ENCODE results near the gene PTPRH. TPM values are rescaled to one million over a fixed set of nuclear protein-coding genes. Genes with fewer than 3 reads are reported as not detected.

Gene PTPRH
- total and polyA plus RNA-seq, 7 experiments from 2014 or later, result 0.56 TPM; not detected in 6

- no peaks in the 10 kb centered on the region for H3K4me1 ChIP-seq (ENCODE audit: control insufficient read depth in 2 of 2, insufficient read depth in 2 of 2, low read length in 2 of 2)
- peaks cover 0 to 12% (median 4%) of the 10 kb centered on the region in 11 donors for H3K9me3 Mint-ChIP-seq
- peaks cover 0 to 45% (median 4%) of the 10 kb centered on the region in 3 experiments for H3K36me3 ChIP-seq (ENCODE audit: control insufficient read depth in 2 of 3, insufficient read depth in 3 of 3, low read length in 3 of 3)
- intact Hi-C loops (cut with micrococcal nuclease), result no loop called here
- no peak overlapping the region for H3K4me3 ChIP-seq (ENCODE audit: low read length)
- H3K36me3 Mint-ChIP-seq, result peaks cover 0 to 28% (median 23%) of the 10 kb centered on the region in 5 donors
- no peaks in the 10 kb centered on the region for H3K27me3 ChIP-seq (ENCODE audit: control insufficient read depth in 2 of 2, insufficient read depth in 2 of 2, low read length in 2 of 2)
- POLR2A ChIA-PET, result no interaction called here
- H3K9me3 ChIP-seq (ENCODE audit: control insufficient read depth in 2 of 3, low read length in 3 of 3), result peaks cover 0 to 4% (median 0%) of the 10 kb centered on the region in 3 experiments
- H3K4me3 Mint-ChIP-seq, result no peak overlapping the region
- H3K27ac ChIP-seq (ENCODE audit: low read depth, low read length), result no peak overlapping the region
- ATAC-seq (no peak), DNase-seq (no peak)
- no peaks in the 10 kb centered on the region for H3K27me3 Mint-ChIP-seq
- CTCF ChIA-PET, result no interaction called here
- peaks cover 0 to 6% (median 3%) of the 10 kb centered on the region in 7 donors for H3K4me1 Mint-ChIP-seq
- peak overlapping the region in 1 of 9 donors; percentile 43 for H3K27ac Mint-ChIP-seq
Observed at GRCh38 chr19:55224038-55224665, 14.9 kb upstream of the PTPRH start.

GRCh38 chr19:55223291-55224037, 14.2 kb upstream of the PTPRH start:
- Mint-ChIP-seq H3K27ac (no peak overlapping the region), H3K4me3 (no peak overlapping the region)
- POLR2A ChIA-PET, result no interaction called here

GRCh38 chr19:55220525-55220924, 11.2 kb upstream of the PTPRH start:
- peaks cover 9 to 19% (median 12%) of the 10 kb centered on the region in 7 donors for H3K4me1 Mint-ChIP-seq
- H3K9me3 Mint-ChIP-seq, result peaks cover 3 to 24% (median 8%) of the 10 kb centered on the region in 11 donors
- POLR2A ChIA-PET, result no interaction called here
- CTCF ChIA-PET, result no interaction called here
- peaks cover 2 to 19% (median 16%) of the 10 kb centered on the region in 5 donors for H3K36me3 Mint-ChIP-seq
- intact Hi-C loops (cut with micrococcal nuclease), result loop anchor here in 1 of 2 donors (2.0 kb wide), 1 partner anchor 34 kb away; no protein-coding TSS in a partner anchor
- no peak for DNase-seq
- no peak overlapping the region for H3K4me3 ChIP-seq (ENCODE audit: low read length)
- H3K27me3 Mint-ChIP-seq, result peaks cover 5 to 11% (median 7%) of the 10 kb centered on the region in 5 donors
- no peak overlapping the region for H3K27ac ChIP-seq (ENCODE audit: low read depth, low read length)
- H3K4me1 ChIP-seq (ENCODE audit: control insufficient read depth in 2 of 2, insufficient read depth in 2 of 2, low read length in 2 of 2), result peaks cover 0 to 10% of the 10 kb centered on the region in 2 donors
- no peak for ATAC-seq
- peaks cover 0 to 12% (median 0%) of the 10 kb centered on the region in 3 experiments for H3K36me3 ChIP-seq (ENCODE audit: control insufficient read depth in 2 of 3, insufficient read depth in 3 of 3, low read length in 3 of 3)
- no peak overlapping the region for H3K4me3 Mint-ChIP-seq
- peaks cover 0 to 4% (median 0%) of the 10 kb centered on the region in 3 experiments for H3K9me3 ChIP-seq (ENCODE audit: control insufficient read depth in 2 of 3, low read length in 3 of 3)
- H3K27me3 ChIP-seq (ENCODE audit: control insufficient read depth in 2 of 2, insufficient read depth in 2 of 2, low read length in 2 of 2), result no peaks in the 10 kb centered on the region
- no peak overlapping the region for H3K27ac Mint-ChIP-seq

More at GRCh38 chr19:55223291-55224037, 14.2 kb upstream of the PTPRH start:
- ATAC-seq (no peak), DNase-seq (no peak)
- no peaks in the 10 kb centered on the region for H3K27me3 Mint-ChIP-seq
- CTCF ChIA-PET, result no interaction called here
- peaks cover 0 to 12% (median 4%) of the 10 kb centered on the region in 11 donors for H3K9me3 Mint-ChIP-seq
- Histone ChIP-seq H3K27me3 (ENCODE audit: control insufficient read depth in 2 of 2, insufficient read depth in 2 of 2, low read length in 2 of 2) (no peaks in the 10 kb centered on the region), H3K36me3 (ENCODE audit: control insufficient read depth in 2 of 3, insufficient read depth in 3 of 3, low read length in 3 of 3) (peaks cover 0 to 38% (median 4%) of the 10 kb centered on the region in 3 experiments), H3K4me3 (ENCODE audit: low read length) (no peak overlapping the region), H3K27ac (ENCODE audit: low read depth, low read length) (no peak overlapping the region), H3K4me1 (ENCODE audit: control insufficient read depth in 2 of 2, insufficient read depth in 2 of 2, low read length in 2 of 2) (no peaks in the 10 kb centered on the region), H3K9me3 (ENCODE audit: control insufficient read depth in 2 of 3, low read length in 3 of 3) (peaks cover 0 to 4% (median 0%) of the 10 kb centered on the region in 3 experiments)
- intact Hi-C loops (cut with micrococcal nuclease), result no loop called here
- H3K4me1 Mint-ChIP-seq, result peaks cover 0 to 6% (median 3%) of the 10 kb centered on the region in 7 donors
- peaks cover 0 to 28% (median 23%) of the 10 kb centered on the region in 5 donors for H3K36me3 Mint-ChIP-seq

GRCh38 chr19:55216461-55217198, 7.3 kb upstream of the PTPRH start:
- no peaks in the 10 kb centered on the region for H3K27me3 ChIP-seq (ENCODE audit: control insufficient read depth in 2 of 2, insufficient read depth in 2 of 2, low read length in 2 of 2)
- ChIA-PET CTCF (no interaction called here), POLR2A (interaction anchor here (0.5 kb wide), 1 partner anchor 27 kb away, joined by 4 read pairs; no protein-coding TSS in a partner anchor)
- Mint-ChIP-seq H3K4me1 (peaks cover 11 to 18% (median 12%) of the 10 kb centered on the region in 7 donors), H3K27me3 (peaks cover 5 to 31% (median 29%) of the 10 kb centered on the region in 5 donors), H3K36me3 (peaks cover 5 to 18% (median 13%) of the 10 kb centered on the region in 5 donors), H3K9me3 (peaks cover 9 to 48% (median 17%) of the 10 kb centered on the region in 11 donors), H3K4me3 (peak overlapping the region in 7 of 10 donors; percentile 16 to 66 (median 35)), H3K27ac (peak overlapping the region in 2 of 9 donors; percentile 55 to 62)
- peaks cover 0 to 10% of the 10 kb centered on the region in 2 donors for H3K4me1 ChIP-seq (ENCODE audit: control insufficient read depth in 2 of 2, insufficient read depth in 2 of 2, low read length in 2 of 2)
- H3K9me3 ChIP-seq (ENCODE audit: control insufficient read depth in 2 of 3, low read length in 3 of 3), result peaks cover 0 to 12% (median 0%) of the 10 kb centered on the region in 3 experiments
- DNase-seq (peak in 8 of 9 donors; percentile 10 to 69 (median 32)), ATAC-seq (peak; percentile 80)
- intact Hi-C loops (cut with micrococcal nuclease), result loop anchor here (1.0 to 5.0 kb wide), 3 partner anchors 37 to 41 kb away; partner anchors contain the start of gene PPP6R1 (in 1 of the 2)
- H3K4me3 ChIP-seq (ENCODE audit: low read length), result no peak overlapping the region
- H3K36me3 ChIP-seq (ENCODE audit: control insufficient read depth in 2 of 3, insufficient read depth in 3 of 3, low read length in 3 of 3), result no peaks in the 10 kb centered on the region
- no peak overlapping the region for H3K27ac ChIP-seq (ENCODE audit: low read depth, low read length)

- Histone ChIP-seq H3K36me3 (ENCODE audit: control insufficient read depth in 2 of 3, insufficient read depth in 3 of 3, low read length in 3 of 3) (no peaks in the 10 kb centered on the region), H3K4me1 (ENCODE audit: control insufficient read depth in 2 of 2, insufficient read depth in 2 of 2, low read length in 2 of 2) (peaks cover 0 to 10% of the 10 kb centered on the region in 2 donors), H3K27me3 (ENCODE audit: control insufficient read depth in 2 of 2, insufficient read depth in 2 of 2, low read length in 2 of 2) (no peaks in the 10 kb centered on the region), H3K9me3 (ENCODE audit: control insufficient read depth in 2 of 3, low read length in 3 of 3) (peaks cover 0 to 8% (median 0%) of the 10 kb centered on the region in 3 experiments), H3K4me3 (ENCODE audit: low read length) (no peak overlapping the region), H3K27ac (ENCODE audit: low read depth, low read length) (no peak overlapping the region)
- Mint-ChIP-seq H3K4me1 (peaks cover 11 to 18% (median 12%) of the 10 kb centered on the region in 7 donors), H3K27ac (no peak overlapping the region), H3K27me3 (peaks cover 8 to 41% (median 37%) of the 10 kb centered on the region in 5 donors), H3K4me3 (no peak overlapping the region), H3K36me3 (peaks cover 0 to 8% (median 0%) of the 10 kb centered on the region in 5 donors), H3K9me3 (peaks cover 6 to 37% (median 13%) of the 10 kb centered on the region in 11 donors)
- intact Hi-C loops (cut with micrococcal nuclease), result no loop called here
- ATAC-seq (no peak), DNase-seq (no peak)
- ChIA-PET POLR2A (no interaction called here), CTCF (no interaction called here)
Observed at GRCh38 chr19:55213547-55213946, 4.2 kb upstream of the PTPRH start.

- Histone ChIP-seq H3K4me3 (ENCODE audit: low read length) (no peak overlapping the region), H3K4me1 (ENCODE audit: control insufficient read depth in 2 of 2, insufficient read depth in 2 of 2, low read length in 2 of 2) (peaks cover 0 to 10% of the 10 kb centered on the region in 2 donors), H3K27me3 (ENCODE audit: control insufficient read depth in 2 of 2, insufficient read depth in 2 of 2, low read length in 2 of 2) (no peaks in the 10 kb centered on the region), H3K9me3 (ENCODE audit: control insufficient read depth in 2 of 3, low read length in 3 of 3) (peaks cover 0 to 8% (median 0%) of the 10 kb centered on the region in 3 experiments), H3K36me3 (ENCODE audit: control insufficient read depth in 2 of 3, insufficient read depth in 3 of 3, low read length in 3 of 3) (no peaks in the 10 kb centered on the region), H3K27ac (ENCODE audit: low read depth, low read length) (no peak overlapping the region)
- Mint-ChIP-seq H3K27ac (no peak overlapping the region), H3K4me3 (no peak overlapping the region), H3K9me3 (peaks cover 6 to 37% (median 13%) of the 10 kb centered on the region in 11 donors), H3K4me1 (peaks cover 11 to 18% (median 12%) of the 10 kb centered on the region in 7 donors), H3K27me3 (peaks cover 8 to 41% (median 37%) of the 10 kb centered on the region in 5 donors), H3K36me3 (peaks cover 0 to 8% (median 0%) of the 10 kb centered on the region in 5 donors)
- intact Hi-C loops (cut with micrococcal nuclease), result loop anchor here in 1 of 2 donors (1.0 kb wide), 1 partner anchor 206 kb away; no protein-coding TSS in a partner anchor
- ChIA-PET POLR2A (no interaction called here), CTCF (interaction anchor here (0.6 kb wide), 1 partner anchor 219 kb away, joined by 5 read pairs; no protein-coding TSS in a partner anchor)
- ATAC-seq (peak; percentile 40), DNase-seq (peak in 3 of 9 donors; percentile 10 to 34 (median 18))
Observed at GRCh38 chr19:55212447-55212846, 3.1 kb upstream of the PTPRH start.

All from naive thymus-derived CD4-positive, alpha-beta T cell (primary cell).